PC-9 (cell line): ENCODE measurements around the gene AFG1L.

Experiments used
- EZH2 ChIP-seq: fragments of 200-600 bp; sonication (generic); IDR thresholded peaks from 2 replicates; pipeline ENCODE4 v1.8.0; 2017; ENCODE audit warnings: antibody characterized with exemption, low read depth
- TF ChIP-seq, protein P1 (sequence below): fragments of 200-600 bp; sonication (generic); conservative IDR thresholded peaks from 2 replicates; pipeline ENCODE4 v1.6.1; 2017; ENCODE audit warnings: mixed run types, antibody characterized with exemption, mild to moderate bottlenecking, moderate library complexity

GRCh38 chr6:108568101-108568500 is 273.2 kb downstream of the AFG1L start:
- TF ChIP-seq, protein P1, sequence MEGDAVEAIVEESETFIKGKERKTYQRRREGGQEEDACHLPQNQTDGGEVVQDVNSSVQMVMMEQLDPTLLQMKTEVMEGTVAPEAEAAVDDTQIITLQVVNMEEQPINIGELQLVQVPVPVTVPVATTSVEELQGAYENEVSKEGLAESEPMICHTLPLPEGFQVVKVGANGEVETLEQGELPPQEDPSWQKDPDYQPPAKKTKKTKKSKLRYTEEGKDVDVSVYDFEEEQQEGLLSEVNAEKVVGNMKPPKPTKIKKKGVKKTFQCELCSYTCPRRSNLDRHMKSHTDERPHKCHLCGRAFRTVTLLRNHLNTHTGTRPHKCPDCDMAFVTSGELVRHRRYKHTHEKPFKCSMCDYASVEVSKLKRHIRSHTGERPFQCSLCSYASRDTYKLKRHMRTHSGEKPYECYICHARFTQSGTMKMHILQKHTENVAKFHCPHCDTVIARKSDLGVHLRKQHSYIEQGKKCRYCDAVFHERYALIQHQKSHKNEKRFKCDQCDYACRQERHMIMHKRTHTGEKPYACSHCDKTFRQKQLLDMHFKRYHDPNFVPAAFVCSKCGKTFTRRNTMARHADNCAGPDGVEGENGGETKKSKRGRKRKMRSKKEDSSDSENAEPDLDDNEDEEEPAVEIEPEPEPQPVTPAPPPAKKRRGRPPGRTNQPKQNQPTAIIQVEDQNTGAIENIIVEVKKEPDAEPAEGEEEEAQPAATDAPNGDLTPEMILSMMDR: no peak
- TF ChIP-seq EZH2: no peak
